22Rv1 (cell line): ENCODE measurements around the gene CD93.

Experiments
- H3K27ac ChIP-seq: fragments of 450-650 bp; 2 replicates; pipeline ENCODE4 v1.5.1; 2017
- CTCF ChIP-seq: fragments of 450-650 bp; IDR thresholded peaks from 2 replicates; pipeline ENCODE4 v1.5.1; 2017; ENCODE audit warnings: mild to moderate bottlenecking
- ZFX ChIP-seq: fragments of 450-650 bp; IDR thresholded peaks from 2 replicates; pipeline ENCODE4 v1.6.1; 2017; ENCODE audit warnings: antibody characterized with exemption, borderline replicate concordance

CD93 gene

GRCh38 chr20:23048283-23049200 is 37.6 kb downstream of the CD93 start:
- H3K27ac ChIP-seq, result no peak overlapping the region
- TF ChIP-seq CTCF (peak; percentile 69), ZFX (no peak)

GRCh38 chr20:23047738-23048214 is 38.3 kb downstream of the CD93 start:
- H3K27ac ChIP-seq, result no peak overlapping the region
- no peak for TF ChIP-seq CTCF
- TF ChIP-seq ZFX, result no peak

GRCh38 chr20:23047001-23047737 is 39.0 kb downstream of the CD93 start:
- TF ChIP-seq CTCF, result no peak
- TF ChIP-seq ZFX, result no peak
- no peak overlapping the region for H3K27ac ChIP-seq

- TF ChIP-seq ZFX (no peak), CTCF (no peak)
- H3K27ac ChIP-seq, result no peak overlapping the region
Measured at GRCh38 chr20:23046431-23046830, 39.7 kb downstream of the CD93 start.

GRCh38 chr20:23043376-23043775 is 42.7 kb downstream of the CD93 start:
- TF ChIP-seq CTCF (no peak), ZFX (no peak)
- H3K27ac ChIP-seq, result no peak overlapping the region

- no peak overlapping the region for H3K27ac ChIP-seq
- TF ChIP-seq ZFX (no peak), CTCF (no peak)
Measured at GRCh38 chr20:23042270-23042669, 43.9 kb downstream of the CD93 start.
